Choroid plexus epithelial cell (primary cell): ENCODE data around the gene DMWD.
"Not testable (repeated sequence)": the region's sequence is repeated elsewhere in the genome, so short reads cannot be mapped to it uniquely, and the experiment has no call there.

Experiments used
- DNase-seq: peaks from one replicate; pipeline ENCODE4 v3.0.0-alpha.2; 2010; ENCODE audit warnings: low read depth
- H3K4me3 ChIP-seq: 2 replicates; pipeline ENCODE4 v1.5.1; 2011; ENCODE audit warnings: low read depth, mild to moderate bottlenecking, control low read depth, low read length, moderate library complexity
- TF ChIP-seq, protein P1 (sequence below): conservative IDR thresholded peaks from 2 replicates; pipeline ENCODE4 v1.5.1; 2011; ENCODE audit warnings: low read depth, mild to moderate bottlenecking, control low read depth, inconsistent platforms, low read length, moderate library complexity

Gene DMWD

GRCh38 chr19:45809643-45810159 lies 17.1 kb upstream of the DMWD start:
- TF ChIP-seq, protein P1, sequence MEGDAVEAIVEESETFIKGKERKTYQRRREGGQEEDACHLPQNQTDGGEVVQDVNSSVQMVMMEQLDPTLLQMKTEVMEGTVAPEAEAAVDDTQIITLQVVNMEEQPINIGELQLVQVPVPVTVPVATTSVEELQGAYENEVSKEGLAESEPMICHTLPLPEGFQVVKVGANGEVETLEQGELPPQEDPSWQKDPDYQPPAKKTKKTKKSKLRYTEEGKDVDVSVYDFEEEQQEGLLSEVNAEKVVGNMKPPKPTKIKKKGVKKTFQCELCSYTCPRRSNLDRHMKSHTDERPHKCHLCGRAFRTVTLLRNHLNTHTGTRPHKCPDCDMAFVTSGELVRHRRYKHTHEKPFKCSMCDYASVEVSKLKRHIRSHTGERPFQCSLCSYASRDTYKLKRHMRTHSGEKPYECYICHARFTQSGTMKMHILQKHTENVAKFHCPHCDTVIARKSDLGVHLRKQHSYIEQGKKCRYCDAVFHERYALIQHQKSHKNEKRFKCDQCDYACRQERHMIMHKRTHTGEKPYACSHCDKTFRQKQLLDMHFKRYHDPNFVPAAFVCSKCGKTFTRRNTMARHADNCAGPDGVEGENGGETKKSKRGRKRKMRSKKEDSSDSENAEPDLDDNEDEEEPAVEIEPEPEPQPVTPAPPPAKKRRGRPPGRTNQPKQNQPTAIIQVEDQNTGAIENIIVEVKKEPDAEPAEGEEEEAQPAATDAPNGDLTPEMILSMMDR, result no peak
- H3K4me3 ChIP-seq, result no peak overlapping the region
- peak; percentile 85 for DNase-seq

GRCh38 chr19:45805719-45806118 lies 13.1 kb upstream of the DMWD start:
- TF ChIP-seq, protein P1, result no peak
- DNase-seq, result no peak
- H3K4me3 ChIP-seq, result no peak overlapping the region

DNA sequence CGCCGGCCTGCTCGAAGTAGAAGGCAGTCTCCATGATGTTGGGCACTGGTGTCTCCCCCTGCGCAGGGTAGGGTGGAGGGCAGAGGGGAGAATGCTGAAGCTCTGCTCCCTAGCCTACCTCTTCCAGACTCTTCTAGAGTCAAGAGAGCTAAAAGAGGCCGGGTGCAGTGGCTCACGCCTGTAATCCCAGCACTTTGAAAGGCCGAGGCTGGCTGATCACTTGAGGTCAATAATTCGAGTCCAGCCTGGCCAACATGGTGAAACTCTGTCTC lies 12.2 kb upstream of the DMWD start:
- H3K4me3 ChIP-seq, result no peak overlapping the region
- no peak for DNase-seq
- TF ChIP-seq, protein P1, result no peak

DNA sequence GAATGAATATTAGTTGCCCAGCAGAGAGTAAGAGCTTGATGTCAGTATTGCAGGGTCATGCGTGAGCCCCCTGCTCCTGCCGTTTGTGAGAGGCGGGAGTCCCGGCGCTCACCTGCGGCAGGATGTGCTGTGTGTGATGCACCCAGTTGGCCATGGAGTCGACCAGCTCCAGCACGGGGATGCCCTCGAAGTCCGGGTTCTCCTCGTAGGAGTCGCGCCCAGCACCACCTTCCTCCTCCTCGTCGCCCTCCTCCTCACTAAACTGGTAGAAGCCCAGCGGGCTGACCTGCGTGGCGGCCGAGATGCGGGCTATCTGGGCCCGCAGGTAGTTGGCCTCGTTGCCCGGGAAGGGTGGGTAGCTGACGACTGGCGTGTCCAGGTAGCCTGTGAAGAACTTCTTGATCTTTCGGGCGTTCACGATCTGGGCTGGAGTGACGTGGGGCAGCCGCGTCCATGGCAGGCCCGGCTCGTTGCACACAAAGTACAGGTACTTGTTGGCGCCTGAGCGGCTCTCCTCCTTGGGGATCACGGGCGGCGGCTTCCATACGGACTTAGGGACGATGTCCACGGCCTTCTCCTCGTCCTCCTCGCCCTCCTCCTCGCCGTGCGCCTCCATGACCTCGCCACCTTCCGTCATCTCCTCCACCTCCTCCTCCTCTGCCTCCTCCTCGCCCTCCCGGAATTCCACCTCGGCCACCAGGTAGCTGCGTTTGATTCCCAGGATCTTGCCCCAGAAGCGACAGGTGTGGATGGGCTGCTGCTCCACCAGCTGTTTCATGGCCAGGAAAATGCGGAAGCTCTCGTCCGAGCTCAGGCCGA lies 11.7 kb upstream of the DMWD start:
- no peak overlapping the region for H3K4me3 ChIP-seq
- TF ChIP-seq, protein P1, result no peak
- no peak for DNase-seq

GRCh38 chr19:45801603-45802175 lies 9.0 kb upstream of the DMWD start:
- H3K4me3 ChIP-seq, result no peak overlapping the region
- no peak for DNase-seq
- TF ChIP-seq, protein P1, result no peak

GRCh38 chr19:45800070-45800553 lies 7.5 kb upstream of the DMWD start:
- TF ChIP-seq, protein P1, result no peak
- peak; percentile 49 for DNase-seq
- no peak overlapping the region for H3K4me3 ChIP-seq

DNA sequence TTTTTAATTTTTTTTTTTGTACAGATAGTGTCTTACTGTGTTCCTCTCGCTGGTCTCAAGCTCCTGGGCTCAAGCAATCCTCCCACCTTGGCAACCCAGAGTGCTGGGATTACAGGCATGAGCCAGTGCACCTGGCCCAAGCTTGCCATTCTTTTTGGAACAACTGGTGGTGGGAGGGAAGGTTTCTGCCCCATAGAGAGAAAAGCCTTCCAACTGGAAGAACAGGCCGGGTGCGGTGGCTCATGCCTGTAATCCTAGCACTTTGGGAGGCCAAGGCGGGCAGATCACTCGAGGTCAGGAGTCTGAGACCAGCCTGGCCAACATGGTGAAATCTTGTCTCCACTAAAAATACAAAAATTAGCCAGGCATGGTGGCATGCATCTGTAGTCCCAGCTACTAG lies 6.9 kb upstream of the DMWD start:
- H3K4me3 ChIP-seq, DNase-seq: not testable (repeated sequence)
